GM11168 (cell line): ENCODE results near the gene THAP3.
"Not testable (repeated sequence)": the region's sequence is repeated elsewhere in the genome, so short reads cannot be mapped to it uniquely, and the experiment has no call there.

Experiments
- in situ Hi-C: fragments of 300-500 bp; cut with MboI; formaldehyde crosslinking; loops from one replicate; pipeline ENCODE4 v1.12.0; 2022; ENCODE audit warnings: low sequenced_read_pairs; ENCODE audit not compliant: unreplicated experiment

Gene THAP3

DNA sequence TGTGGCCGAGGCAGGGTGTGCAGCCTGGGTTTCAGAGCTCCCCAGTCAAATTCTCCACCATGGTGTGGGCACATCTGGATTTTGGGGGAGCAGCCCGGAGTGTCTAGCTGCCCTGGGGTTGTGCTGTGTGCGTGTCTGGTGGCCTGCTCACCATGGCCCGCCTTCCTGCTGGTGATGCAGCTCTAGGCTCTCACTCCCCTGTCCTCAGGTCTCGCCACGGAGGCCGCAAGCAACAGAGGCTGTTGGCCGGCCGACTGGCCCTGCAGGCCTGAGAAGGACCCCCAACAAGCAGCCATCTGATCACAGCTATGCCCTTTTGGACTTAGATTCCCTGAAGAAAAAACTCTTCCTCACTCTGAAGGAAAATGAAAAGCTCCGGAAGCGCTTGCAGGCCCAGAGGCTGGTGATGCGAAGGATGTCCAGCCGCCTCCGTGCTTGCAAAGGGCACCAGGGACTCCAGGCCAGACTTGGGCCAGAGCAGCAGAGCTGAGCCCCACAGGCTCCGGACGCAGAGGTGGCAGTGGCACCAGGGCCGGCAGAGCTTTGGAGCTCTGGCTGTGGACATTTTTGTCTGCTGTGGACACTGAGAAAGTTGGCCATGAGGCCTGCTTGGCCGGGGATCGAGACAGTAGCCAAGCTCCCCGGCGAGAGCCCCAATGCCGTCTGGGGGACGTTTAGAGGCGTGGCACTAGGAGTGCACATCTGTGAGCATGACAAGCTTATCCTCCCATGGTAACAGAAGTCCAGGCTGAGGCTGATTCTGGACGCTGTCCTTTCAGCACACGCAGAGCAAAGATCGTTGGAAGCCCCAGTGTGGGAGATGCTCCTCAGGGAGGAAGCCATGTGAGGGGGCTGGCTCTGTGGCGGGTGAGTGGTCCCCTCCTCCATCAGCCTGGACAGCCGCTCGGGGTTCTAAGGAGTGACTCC lies 8.2 kb downstream of the THAP3 start:
- in situ Hi-C loops: no loop called here

DNA sequence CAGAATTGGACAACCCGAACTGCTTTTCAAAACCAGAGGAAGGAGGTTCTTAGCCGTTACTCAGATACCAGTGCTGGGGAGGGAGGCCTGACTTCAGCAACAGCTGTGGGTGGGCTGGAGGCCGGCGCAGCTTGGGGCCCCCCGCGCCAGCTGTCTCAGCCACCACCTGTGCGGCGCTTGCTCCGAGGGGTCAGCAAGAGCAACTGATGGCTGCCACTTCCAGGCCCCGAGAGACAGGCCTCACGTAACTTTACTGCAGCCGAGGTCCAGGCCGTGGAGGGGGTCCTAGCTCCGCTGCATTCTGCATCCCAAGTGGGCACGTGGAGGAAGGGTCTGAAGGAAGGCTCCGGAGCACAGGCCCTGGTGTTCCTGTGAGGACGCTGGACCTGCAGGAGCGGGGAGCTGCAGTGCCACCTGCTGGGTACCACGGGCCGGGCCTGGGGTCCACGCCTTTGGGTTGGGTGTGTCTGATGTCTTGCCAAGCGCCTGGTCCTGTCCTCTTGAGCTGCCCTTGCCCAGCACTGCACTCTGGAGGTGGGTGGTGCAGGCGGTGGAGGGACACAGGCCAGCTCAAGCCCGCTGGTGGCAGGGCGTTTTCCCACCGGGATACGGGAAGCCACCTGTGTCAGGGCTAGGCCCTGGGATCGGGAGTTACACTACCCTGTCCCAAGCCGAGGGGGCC lies 9.8 kb downstream of the THAP3 start:
- in situ Hi-C loops: no loop called here

DNA sequence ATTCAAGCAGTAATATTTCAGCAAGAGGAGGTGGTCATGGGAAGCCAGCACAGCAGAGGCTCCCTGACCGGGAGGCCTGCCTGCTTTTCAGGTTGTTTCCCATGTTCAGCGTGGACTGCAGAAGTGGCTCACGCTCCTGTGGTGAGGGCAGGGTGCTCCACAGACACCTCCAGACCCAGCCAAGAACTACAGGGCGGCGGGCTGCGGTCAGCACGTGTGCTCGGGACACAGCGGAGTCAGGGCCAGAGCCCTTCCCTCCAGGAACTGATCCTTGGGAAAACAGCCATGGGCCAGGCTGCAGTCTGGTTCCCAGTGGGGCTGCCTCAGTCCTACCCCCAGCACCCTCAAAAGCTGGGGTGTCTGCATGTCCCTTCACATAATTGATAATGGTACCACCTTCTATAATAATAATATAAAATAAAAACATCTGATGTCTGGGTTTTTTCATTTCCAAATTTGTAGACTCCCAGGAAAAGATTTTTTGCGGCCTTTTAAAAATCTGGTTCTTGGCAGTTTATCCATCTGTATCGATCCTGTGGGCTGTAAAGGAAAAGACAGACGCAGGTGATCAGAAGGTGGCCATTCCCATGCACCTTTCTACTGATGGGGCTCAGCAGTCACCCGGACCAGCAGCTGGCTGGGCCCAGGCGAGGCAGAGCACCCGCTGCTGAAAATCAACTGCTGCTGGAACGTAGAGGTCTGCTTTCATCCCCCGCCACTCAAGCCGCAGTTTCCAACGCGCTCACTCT lies 10.7 kb downstream of the THAP3 start:
- in situ Hi-C loops: no loop called here

DNA sequence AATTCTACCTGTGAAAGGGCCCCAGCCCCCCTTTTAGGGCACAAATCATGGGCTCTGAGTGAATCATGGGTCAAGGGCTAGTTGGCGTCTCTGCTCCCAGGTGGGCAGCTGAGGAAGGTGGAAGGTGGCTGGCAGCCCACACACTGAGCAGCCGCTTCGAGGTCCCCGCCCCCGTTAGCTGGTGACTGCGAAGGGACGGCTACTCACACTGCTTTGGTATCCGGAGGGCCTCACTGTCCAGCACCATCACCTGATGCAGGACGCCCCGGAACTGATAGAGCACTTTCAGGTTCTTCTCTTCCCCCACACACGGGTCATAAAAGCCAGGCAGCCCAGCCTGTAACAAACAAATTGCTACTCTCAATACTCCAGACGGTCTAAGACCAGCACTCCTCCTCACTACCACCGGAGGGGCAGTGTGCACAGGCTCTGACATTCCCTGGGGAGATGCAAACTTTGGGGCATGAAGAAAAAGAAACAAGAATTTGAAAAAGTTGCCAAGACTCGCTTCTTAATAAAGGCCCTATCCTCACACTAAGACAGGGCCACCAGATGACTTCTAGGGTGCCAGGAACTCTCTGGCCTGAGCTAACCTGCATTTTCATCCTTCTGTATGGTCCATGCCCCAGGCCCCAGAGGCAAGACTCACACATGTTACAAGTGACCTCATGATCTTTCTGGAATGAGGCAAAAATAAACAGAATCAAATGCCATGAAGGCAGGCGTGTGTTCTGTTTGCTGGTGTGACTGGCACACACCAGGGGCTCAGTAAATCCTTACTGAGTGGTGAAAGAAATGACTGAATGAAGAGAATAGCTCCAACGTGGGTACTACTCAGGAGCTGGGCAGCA lies 11.5 kb downstream of the THAP3 start:
- in situ Hi-C loops: no loop called here

DNA sequence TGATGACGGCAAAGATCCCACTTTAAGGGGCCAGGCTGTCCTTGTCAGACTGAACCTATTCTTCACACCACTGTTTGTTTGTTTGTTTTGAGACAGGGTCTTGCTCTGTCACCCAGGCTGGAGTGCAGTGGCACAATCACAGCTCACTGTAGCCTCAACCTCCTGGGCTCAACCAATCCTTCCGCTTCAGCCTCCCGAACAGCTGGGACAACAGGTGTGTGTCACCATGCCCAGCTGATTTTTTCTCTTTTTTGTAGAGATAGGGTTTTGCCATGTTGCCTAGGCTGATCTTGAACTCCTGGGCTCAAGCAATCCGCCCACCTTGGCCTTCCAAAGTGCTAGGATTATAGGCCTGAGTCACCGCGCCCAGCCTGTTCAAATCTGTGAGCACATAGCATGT lies 12.1 kb downstream of the THAP3 start:
- in situ Hi-C loops: not testable (repeated sequence)

DNA sequence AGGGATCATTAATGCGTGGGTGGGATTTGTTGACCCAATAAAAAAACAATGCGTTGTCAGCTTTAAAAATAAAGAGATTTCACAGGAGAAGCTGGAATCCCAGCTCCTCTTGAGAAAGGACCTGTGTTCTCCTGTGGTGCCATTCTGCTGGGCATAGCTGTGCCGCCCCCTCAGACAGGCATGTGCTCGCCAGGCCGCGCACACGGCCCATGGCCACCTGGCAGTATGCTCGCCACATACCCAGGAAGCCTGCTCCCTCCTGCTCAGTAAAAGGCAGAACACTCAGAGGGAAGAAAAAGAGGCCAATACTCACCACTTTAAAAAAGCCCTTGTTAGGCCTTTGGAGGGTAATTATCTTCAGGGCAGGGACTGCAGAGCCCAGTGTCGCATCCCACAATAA lies 13.1 kb downstream of the THAP3 start:
- in situ Hi-C loops: no loop called here

DNA sequence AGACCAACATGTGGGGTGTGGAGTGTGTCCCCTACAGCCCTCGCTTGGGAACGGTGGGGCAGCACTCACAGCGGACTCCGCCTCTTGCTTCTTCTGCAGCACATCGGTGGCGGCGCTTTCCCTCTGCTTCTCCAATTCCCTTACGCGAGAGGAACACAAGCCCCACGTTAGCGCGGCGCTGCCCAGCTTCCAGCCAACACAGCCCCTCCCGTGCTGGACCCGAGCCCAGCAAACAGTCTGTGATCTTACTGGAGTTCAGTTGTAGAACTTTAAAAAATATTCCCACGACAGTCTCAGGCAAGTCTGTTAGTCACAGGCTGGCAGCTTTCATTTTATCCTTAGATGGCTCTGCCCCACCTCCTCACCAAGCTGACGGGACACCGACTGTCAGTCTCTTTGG lies 13.6 kb downstream of the THAP3 start:
- in situ Hi-C loops: no loop called here

DNA sequence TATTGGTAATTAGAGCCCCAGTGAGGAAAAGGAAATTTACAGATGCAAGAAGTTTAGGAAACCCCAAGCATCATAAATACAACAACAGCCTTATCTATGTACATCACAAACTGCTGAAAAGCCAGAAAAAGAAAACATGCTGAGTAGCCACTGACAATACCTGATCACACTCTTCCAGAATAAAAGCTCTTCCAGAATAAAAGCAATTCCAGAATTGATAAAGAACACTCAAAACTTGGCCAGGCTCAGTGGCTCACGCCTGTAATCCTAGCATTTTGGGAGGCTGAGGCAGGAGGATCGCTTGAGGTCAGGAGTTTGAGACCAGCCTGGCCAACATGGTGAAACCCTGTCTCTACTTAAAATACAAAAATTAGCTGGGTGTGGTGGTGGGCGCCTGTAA lies 16.2 kb downstream of the THAP3 start:
- in situ Hi-C loops: not testable (repeated sequence)

DNA sequence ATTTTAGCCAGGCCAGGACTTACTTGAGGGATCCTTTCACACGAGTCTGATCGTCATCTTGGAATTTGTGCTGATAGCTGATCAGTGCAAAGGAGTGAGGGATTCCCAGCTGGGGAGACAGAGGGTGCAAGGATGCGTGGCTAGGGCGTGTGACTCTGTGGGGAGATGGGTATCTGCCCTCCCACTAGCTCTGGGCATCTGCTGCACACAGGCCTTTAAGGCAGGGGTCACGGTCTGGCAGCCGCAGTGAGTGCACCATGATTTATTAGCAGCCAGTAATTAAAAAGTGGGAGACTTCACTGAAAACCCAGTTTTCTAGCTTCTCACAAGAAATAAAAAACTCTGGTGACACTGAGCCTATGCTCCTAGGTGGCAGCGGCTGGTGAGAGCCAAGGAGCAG lies 20.4 kb downstream of the THAP3 start:
- in situ Hi-C loops: no loop called here

DNA sequence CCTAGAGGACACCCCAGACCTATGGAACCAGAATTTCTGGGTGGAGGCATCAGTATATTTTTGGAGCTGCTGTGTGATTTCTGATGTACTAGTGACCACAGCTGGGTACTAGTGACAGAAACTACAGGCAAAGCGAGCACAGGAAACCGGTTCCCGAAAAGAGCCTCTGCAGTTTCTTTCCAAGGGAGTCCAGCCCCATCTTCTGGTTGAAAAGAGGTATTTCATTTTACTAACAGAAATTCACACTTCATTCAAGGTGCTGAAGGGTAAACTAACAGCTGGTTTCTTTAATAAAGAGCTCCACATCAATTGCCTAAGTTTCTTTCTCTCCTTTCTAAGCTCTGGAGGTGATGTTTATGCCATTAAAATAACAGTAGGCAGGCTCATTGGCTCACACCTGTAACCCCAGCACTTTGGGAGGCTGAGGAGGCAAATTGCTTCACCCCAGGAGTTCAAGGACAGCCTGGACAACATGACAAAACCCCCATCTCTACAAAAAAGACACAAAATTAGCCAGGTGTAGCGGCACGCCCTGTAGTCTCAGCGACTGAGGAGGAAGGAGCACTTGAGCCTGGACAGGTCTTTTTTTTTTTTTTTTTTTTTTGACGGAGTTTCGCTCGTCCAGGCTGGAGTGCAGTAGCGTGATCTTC lies 22.0 kb downstream of the THAP3 start:
- in situ Hi-C loops: no loop called here

DNA sequence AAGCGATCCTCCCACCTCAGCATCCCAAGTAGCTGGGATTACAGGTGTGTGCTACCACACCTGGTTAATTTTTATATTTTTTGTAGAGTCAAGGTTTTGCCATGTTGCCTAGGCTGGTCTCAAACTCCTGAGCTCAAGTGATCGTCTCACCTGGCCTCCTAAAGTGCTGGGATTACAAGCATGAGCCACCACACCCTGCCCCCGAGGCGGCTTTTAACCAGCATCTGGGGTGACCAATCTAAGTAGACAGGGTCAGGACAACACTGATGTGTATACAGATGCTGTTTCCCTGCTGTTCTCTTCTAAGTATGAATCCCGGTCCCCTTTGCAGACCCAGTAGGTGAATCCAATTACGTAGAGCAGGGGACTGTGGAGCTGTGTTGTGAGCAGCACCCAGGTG lies 23.9 kb downstream of the THAP3 start:
- in situ Hi-C loops: no loop called here

DNA sequence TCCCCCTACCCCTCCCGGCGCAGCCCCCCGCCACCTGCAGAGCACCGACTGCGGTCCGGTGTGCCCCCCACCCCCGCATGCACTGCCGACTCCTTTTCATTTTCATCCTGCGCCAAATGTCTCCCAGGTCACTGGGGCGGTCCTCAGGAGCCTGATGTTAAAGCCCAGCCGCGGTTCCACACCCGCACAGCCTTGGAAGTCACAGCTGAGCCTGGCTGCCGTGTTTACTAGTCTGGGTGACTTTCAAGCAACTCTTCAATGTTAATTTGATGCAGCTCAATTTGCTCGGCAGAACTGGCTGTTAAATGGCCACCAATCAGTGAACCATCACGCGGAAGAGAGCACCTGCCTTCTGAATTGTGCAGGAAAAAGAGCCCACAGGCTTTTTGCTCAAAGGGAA lies 27.2 kb downstream of the THAP3 start:
- in situ Hi-C loops: no loop called here

DNA sequence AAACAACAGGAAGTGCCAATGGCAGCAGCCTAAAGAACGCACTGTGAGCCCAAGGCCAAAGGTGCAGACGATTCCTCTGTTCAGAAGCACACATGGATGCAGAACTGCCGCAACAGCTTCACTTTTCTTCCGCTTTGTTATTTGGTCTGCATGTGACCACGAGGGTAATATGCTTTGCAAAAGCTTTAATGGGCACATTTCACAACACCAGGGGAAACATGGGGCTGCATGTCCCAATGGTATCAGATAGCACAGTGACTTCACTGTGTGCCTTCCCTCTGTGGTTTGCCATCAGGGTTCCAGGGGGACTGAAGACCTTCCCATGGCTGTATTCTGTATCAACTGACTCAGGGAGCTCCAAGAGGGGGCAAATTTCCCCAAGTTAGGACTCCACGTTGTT lies 28.3 kb downstream of the THAP3 start:
- in situ Hi-C loops: no loop called here

DNA sequence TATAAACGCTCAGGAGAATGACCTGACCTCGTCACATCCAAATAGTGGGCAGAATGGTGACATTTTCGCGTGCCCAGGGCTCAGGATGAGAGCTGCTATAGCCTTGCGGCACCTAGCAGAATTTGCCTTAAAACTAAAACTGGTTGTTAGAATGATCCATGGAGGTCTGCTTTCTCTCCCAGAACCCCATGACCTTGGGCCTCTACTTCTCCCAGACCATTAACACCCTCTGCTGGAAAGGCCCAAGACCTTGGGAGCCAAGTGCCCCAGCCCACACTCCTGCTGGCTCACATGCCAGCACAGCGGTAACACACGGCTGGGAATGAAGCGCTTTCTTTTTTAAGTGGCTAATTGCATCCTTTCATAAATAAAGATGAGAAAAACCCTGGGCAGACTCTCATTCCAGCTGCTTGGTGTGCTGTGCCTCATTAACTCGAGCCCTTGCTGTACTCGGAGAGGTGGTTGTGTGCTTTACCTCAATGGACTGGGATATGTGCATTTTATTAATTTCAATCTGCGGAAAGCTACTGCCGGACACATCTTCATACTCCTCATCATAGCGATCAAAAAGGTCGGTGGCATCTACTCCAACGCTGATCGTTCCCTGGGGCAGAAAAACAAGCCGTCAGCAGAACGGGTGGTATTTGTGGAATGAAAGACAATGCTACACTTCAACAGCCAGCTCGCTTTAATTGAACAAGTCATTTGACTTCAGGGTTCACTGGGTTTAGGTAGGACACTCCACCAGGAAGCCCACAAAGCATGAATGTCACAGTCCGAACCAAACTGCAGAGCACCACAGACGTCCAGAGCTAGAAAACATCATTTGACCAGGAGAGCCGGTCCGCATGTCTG lies 29.0 kb downstream of the THAP3 start:
- in situ Hi-C loops: no loop called here

DNA sequence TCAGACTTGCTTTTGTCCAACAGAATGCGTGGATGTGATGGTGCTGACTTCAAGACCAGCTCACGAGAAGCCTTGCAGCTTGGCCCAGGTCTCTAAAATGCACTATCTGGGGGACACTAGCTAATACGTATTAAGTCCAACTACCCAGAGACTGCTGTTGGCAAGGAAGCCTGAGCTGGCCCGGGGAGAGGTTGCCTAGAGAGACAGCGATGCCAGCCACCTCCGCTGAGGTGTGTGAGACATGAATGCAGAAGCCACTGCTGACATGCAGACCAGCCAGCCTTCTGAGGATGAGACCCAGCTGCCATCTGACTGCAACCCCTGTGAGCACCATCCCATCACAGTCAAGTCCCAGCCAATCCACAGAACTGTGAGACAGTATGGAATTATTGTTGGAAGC lies 32.5 kb downstream of the THAP3 start:
- in situ Hi-C loops: no loop called here

DNA sequence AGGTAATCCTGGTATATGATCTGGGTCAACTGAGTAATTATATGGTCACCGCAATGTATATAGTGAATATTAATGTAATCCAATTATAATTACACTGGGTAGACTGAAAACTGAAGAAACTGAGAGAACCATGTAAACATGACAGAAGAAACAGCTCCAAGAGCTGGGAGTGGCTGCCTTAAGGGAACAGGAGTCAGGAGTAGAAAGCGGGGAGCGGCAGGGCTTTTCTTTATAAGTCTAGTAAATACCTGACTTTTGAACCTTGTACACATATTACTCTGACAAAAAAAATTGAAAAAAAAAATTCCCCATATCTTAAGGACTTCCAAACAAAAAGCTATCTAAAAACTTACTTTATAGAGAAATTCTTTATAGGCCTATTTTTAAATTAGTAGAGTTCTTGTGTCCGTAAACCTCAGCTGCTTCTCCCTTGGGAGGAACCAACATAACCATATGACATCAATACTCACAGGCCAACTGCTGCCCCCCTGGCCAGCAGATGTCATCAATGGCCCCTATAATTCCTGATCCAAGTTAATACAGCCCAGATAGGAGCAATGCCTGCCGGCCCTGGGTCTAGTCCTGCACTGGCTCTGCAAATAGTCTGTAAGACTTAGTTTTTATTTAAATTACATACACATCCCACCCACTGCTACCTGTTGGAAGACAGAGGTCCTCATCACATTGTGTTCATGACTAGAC lies 33.8 kb downstream of the THAP3 start:
- in situ Hi-C loops: no loop called here

DNA sequence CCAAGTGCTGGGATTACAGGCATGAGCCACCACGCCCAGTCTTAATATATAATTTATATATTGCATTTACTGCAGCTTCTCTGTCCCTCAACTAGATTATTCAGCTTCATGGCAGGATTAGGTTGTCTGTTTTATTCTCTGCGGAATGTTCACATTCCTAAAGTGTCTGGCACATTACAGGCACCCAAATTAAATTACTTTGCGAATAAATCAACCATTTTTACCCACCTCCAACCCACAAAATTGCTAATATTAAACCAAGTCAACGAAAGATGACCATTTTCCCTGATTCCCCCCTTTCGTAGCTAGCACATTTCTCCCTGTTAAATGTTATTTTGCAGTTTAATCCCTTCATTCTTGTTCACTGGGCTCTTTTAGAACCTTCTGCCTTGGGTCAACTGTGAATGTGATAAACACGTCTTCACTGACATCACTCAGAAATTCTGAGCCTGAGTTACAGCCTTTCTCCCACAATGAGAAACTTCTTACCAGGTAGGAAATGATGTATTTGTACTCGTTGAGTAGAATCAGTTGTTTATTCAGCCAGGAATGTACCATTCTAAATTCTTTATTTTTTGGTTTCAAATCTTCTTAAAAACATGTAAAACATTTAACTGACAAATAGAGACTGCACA lies 35.9 kb downstream of the THAP3 start:
- in situ Hi-C loops: no loop called here

DNA sequence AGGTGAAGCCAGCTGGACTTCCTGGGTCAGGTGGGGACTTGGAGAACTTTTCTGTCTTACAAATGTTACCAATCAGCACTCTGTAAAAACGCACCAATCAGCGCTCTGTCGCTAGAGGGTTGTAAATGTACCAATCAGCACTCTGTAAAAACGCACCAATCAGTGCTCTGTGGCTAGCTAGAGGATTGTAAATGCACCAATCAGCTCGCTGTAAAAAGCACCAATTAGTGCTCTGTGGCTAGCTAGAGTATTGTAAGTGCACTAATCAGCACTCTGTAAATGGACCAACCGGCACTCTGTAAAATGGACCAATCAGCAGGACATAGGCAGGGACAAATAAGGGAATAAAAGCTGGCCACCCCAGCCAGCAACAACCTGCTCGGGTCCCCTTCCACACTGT lies 37.8 kb downstream of the THAP3 start:
- in situ Hi-C loops: not testable (repeated sequence)
